ENCODE measurements around the gene SORBS2. TPM values are rescaled to one million over a fixed set of nuclear protein-coding genes. Genes with fewer than 3 reads are reported as not detected.
A peak's percentile ranks its signal among the peaks of the same experiment; 100 is the strongest.

The SORBS2 gene
- total and polyA plus RNA-seq, 2 of the 8 experiments (the other 6 are each of a cell fraction or from before 2014, with no cell fraction given), result 73.0 to 87.1 TPM

- H2BK12ac ChIP-seq (ENCODE audit: low read depth, low read length), result no peak overlapping the region
- no peak overlapping the region for H3K9ac ChIP-seq (replicated peaks in 1 of 4; ENCODE audit: extremely low read depth in 1 of 4, low read depth in 3 of 4, low read length in 3 of 4)
- H4K91ac ChIP-seq (replicated peaks; ENCODE audit: insufficient read length, low read length), result no peak overlapping the region
- H3K56ac ChIP-seq (replicated peaks; ENCODE audit: insufficient read length, low read depth, low read length), result no peak overlapping the region
- H3K36me3 ChIP-seq (ENCODE audit: control insufficient read depth in 2 of 4, insufficient read depth in 4 of 4, low read length in 3 of 4), result no peaks in the 10 kb centered on the region; a peak in 1 of 8 replicates
- no peak overlapping the region for H2BK20ac ChIP-seq (ENCODE audit: low read length)
- H3K9me3 ChIP-seq (ENCODE audit: insufficient read depth in 2 of 2, low read depth in 1 of 2, low read length in 1 of 2), result no peaks in the 10 kb centered on the region
- no peaks in the 10 kb centered on the region for H4K20me1 ChIP-seq (replicated peaks in 1 of 2; ENCODE audit: control insufficient read depth in 1 of 2, insufficient read depth in 2 of 2, low read length in 2 of 2)
- no peaks in the 10 kb centered on the region for H3K79me2 ChIP-seq (ENCODE audit: control insufficient read depth in 1 of 2, insufficient read depth in 2 of 2, low read length in 2 of 2)
- no peak overlapping the region for H3K4me3 ChIP-seq (ENCODE audit: extremely low read depth in 1 of 4, insufficient read depth in 2 of 4, low read depth in 3 of 4, low read length in 4 of 4)
- no peak overlapping the region for H2BK120ac ChIP-seq (replicated peaks; ENCODE audit: low read depth, low read length)
- H3K4me1 ChIP-seq (replicated peaks in 1 of 4; ENCODE audit: control insufficient read depth in 3 of 4, insufficient read depth in 4 of 4, low read length in 3 of 4), result peaks cover 0 to 3% (median 0%) of the 10 kb centered on the region in 4 experiments; a peak in 2 of 7 replicates
- DNase-seq (ENCODE audit: low read depth in 1 of 2, low spot score in 2 of 2) (no peak), FAIRE-seq (no peak)
- no peak overlapping the region for H4K8ac ChIP-seq (ENCODE audit: extremely low read depth, insufficient read depth, low read length)
- H3K27me3 ChIP-seq (replicated peaks in 1 of 4; ENCODE audit: control insufficient read depth in 3 of 4, extremely low read depth in 1 of 4, insufficient read depth in 3 of 4, low read length in 3 of 4), result no peaks in the 10 kb centered on the region
- H3K27ac ChIP-seq (ENCODE audit: low read depth, low read length), result no peak overlapping the region
- no peaks in the 10 kb centered on the region for H3K79me1 ChIP-seq (ENCODE audit: low read depth, low read length)
- no peak overlapping the region for H2BK5ac ChIP-seq (ENCODE audit: low read depth, low read length)
- no peak overlapping the region; the same call in 1 of the 2 replicates for H2BK15ac ChIP-seq (ENCODE audit: low read length)
- TF ChIP-seq TAF1 (IDR thresholded peaks at IDR 0.05; ENCODE audit: low read depth, low read length) (no peak), MAX (IDR thresholded peaks at IDR 0.05) (no peak)
- no peak overlapping the region for H2AFZ ChIP-seq (ENCODE audit: low read length)
- ChIA-PET CTCF (ENCODE audit: partially characterized antibody) (interaction anchor here (0.8 to 1.3 kb wide), 3 partner anchors 17 to 326 kb away, joined by 3 to 4 read pairs (median 3); no protein-coding TSS in a partner anchor), POLR2A (ENCODE audit: partially characterized antibody) (interaction anchor here (0.8 kb wide), 1 partner anchor 14 kb away, joined by 3 read pairs; no protein-coding TSS in a partner anchor)
- H3K4me2 ChIP-seq (ENCODE audit: insufficient read depth in 1 of 2, low read depth in 2 of 2, low read length in 2 of 2), result no peak overlapping the region
- H3K4ac ChIP-seq (replicated peaks; ENCODE audit: insufficient read length, low read depth, low read length), result no peak overlapping the region
- 86% methylated on average over 18 of the region's 18 CpGs; no CpG with 5 or more reads in 1 of the 2 experiments for WGBS, 2 experiments (ENCODE audit: extremely low coverage in 1 of 2, insufficient coverage in 1 of 2, insufficient read length in 1 of 2, insufficient replicate concordance in 2 of 2, low coverage in 1 of 2, low lambda C conversion rate in 2 of 2, missing lambda C conversion rate in 1 of 2)
- H2AK5ac ChIP-seq (ENCODE audit: low read depth, low read length), result no peak overlapping the region
- H3K23ac ChIP-seq (ENCODE audit: insufficient read length), result no peak overlapping the region
- no peak overlapping the region for H4K5ac ChIP-seq (ENCODE audit: insufficient read length, low read depth, low read length)
- H3K14ac ChIP-seq (ENCODE audit: insufficient read length), result no peak overlapping the region
- 0 out of 2 replicates have a peak overlapping the region, but pooled peaks have one; percentile 11 for H3K18ac ChIP-seq (ENCODE audit: extremely low read depth, low read length)
- H3K23me2 ChIP-seq (ENCODE audit: low read depth, low read length), result no peaks in the 10 kb centered on the region
Measured at GRCh38 chr4:185712350-185713024, 99.5 kb downstream of the SORBS2 start.
